Stomach (tissue), 4 donors: ENCODE data around the gene DNAJB7.

Source experiments
- CTCF ChIP-seq, 7 experiments: fragments of 450-650 bp in 4 of 7; fragments of 200-600 bp in 3 of 7; sonication (generic) in 3 of 7; IDR thresholded peaks; one replicate each; pipeline ENCODE4 v1.5.1; 2016 to 2019; ENCODE audit warnings: antibody characterized with exemption in 7 of 7, control low read depth in 2 of 7, mild to moderate bottlenecking in 1 of 7
- POLR2A ChIP-seq, 4 donors: fragments of 450-650 bp; IDR thresholded peaks; one replicate each; pipeline ENCODE4 v1.6.1; 2016; ENCODE audit warnings: antibody characterized with exemption in 4 of 4, control low read depth in 2 of 4, mild to moderate bottlenecking in 1 of 4, moderate library complexity in 1 of 4

GRCh38 chr22:40867109-40867508 lies 5.2 kb upstream of the DNAJB7 start:
- TF ChIP-seq CTCF (IDR thresholded peaks at IDR 0.05) (no peak), POLR2A (IDR thresholded peaks at IDR 0.05) (no peak)
